Keratinocyte (primary cell): ENCODE results near the gene CDH12. TPM values are rescaled to one million over a fixed set of nuclear protein-coding genes. Genes with fewer than 3 reads are reported as not detected.

ENCODE experiments used
- DNase-seq: peaks from one replicate; pipeline ENCODE4 v3.0.0-alpha.2; 2011; ENCODE audit warnings: low read depth, missing footprints, low spot score
- FAIRE-seq: peaks from 2 replicates; lab custom pipeline; 2011; peaks lifted over from hg19 to GRCh38; lab: Jason Lieb, UNC
- H2AFZ ChIP-seq: 2 replicates; pipeline ENCODE4 v1.6.0; 2012; ENCODE audit warnings: low read length, control low read depth, inconsistent platforms; ENCODE audit not compliant: control insufficient read depth
- H3K27ac ChIP-seq: 2 replicates; pipeline ENCODE4 v1.5.1; 2011; ENCODE audit warnings: low read length; ENCODE audit not compliant: control insufficient read depth, insufficient read depth
- H3K27me3 ChIP-seq: 3 replicates; pipeline ENCODE4 v1.6.0; 2011; ENCODE audit warnings: low read length; ENCODE audit not compliant: control insufficient read depth, insufficient read depth; ENCODE audit errors: extremely low read depth
- H3K36me3 ChIP-seq, 2 experiments: 2 replicates in 1 of 2; 3 replicates in 1 of 2; pipeline ENCODE4 v1.5.1; 2011; ENCODE audit warnings: low read length in 2 of 2, mild to moderate bottlenecking in 1 of 2; ENCODE audit not compliant: control insufficient read depth in 2 of 2, insufficient read depth in 2 of 2; ENCODE audit errors: extremely low read depth in 1 of 2
- H3K4me1 ChIP-seq: 3 replicates; pipeline ENCODE4 v1.5.1; 2011; ENCODE audit warnings: low read length; ENCODE audit not compliant: control insufficient read depth, insufficient read depth; ENCODE audit errors: extremely low read depth
- H3K4me2 ChIP-seq: 3 replicates; pipeline ENCODE4 v1.6.0; 2011; ENCODE audit warnings: low read depth, low read length; ENCODE audit not compliant: control insufficient read depth, insufficient read depth; ENCODE audit errors: extremely low read depth
- H3K4me3 ChIP-seq, 3 experiments: fragments of 200-600 bp in 1 of 3; sonication (generic) in 1 of 3; 2 replicates in 2 of 3; 3 replicates in 1 of 3; pipeline ENCODE4 v1.5.1; 2011 to 2016; ENCODE audit warnings: low read length in 3 of 3, mild to moderate bottlenecking in 3 of 3, control low read depth in 2 of 3, inconsistent platforms in 1 of 3, low read depth in 1 of 3, mixed read lengths in 1 of 3, mixed run types in 1 of 3, moderate library complexity in 1 of 3; ENCODE audit not compliant: control insufficient read depth in 2 of 3, insufficient read depth in 2 of 3; ENCODE audit errors: extremely low read depth in 1 of 3
- H3K79me2 ChIP-seq: 2 replicates; pipeline ENCODE4 v1.6.0; 2012; ENCODE audit warnings: low read length; ENCODE audit not compliant: control insufficient read depth, insufficient read depth
- H3K9ac ChIP-seq: 3 replicates; pipeline ENCODE4 v1.6.0; 2011; ENCODE audit warnings: low read length; ENCODE audit not compliant: control insufficient read depth, insufficient read depth; ENCODE audit errors: extremely low read depth
- H3K9me1 ChIP-seq: 3 replicates; pipeline ENCODE4 v1.6.0; 2011; ENCODE audit warnings: low read length; ENCODE audit not compliant: control insufficient read depth, insufficient read depth; ENCODE audit errors: extremely low read depth
- H3K9me3 ChIP-seq: 2 replicates; pipeline ENCODE4 v1.5.1; 2012; ENCODE audit warnings: low read depth, low read length; ENCODE audit not compliant: control insufficient read depth
- H4K20me1 ChIP-seq: 3 replicates; pipeline ENCODE4 v1.6.0; 2011; ENCODE audit warnings: low read length; ENCODE audit not compliant: control insufficient read depth, insufficient read depth; ENCODE audit errors: extremely low read depth
- EZH2 ChIP-seq: IDR thresholded peaks from one replicate; pipeline ENCODE4 v1.6.1; 2012; ENCODE audit warnings: inconsistent platforms, mild to moderate bottlenecking, low read length, moderate library complexity
- dilution Hi-C: fragments of 300-500 bp; cut with MboI; formaldehyde crosslinking; loops from one replicate; pipeline ENCODE4 v1.7.0; 2020; ENCODE audit warnings: low sequenced_read_pairs; ENCODE audit not compliant: extremely low pct_ligation_motif_present
- polyA plus RNA-seq, 5 experiments: library from polyadenylated mRNA; depleted of rRNA in 3 of 5; stranded (reverse) in 3 of 5; stranded (forward) in 1 of 5; unstranded in 1 of 5; fragments of >200 nt; gene quantifications; 1 replicate in 1 of 5; 2 replicates in 3 of 5; 3 replicates in 1 of 5; pipeline versions ENCODE4 v1.2.1 to v1.2.3, GENCODE V29; 2011 to 2012; ENCODE audit warnings: missing spikeins in 2 of 5, low read depth in 1 of 5, low replicate concordance in 1 of 5
- TF ChIP-seq, protein P1 (sequence below), 3 experiments: IDR thresholded peaks in 1 of 3; conservative IDR thresholded peaks in 1 of 3; optimal IDR thresholded peaks in 1 of 3; 2 replicates in 2 of 3; 3 replicates in 1 of 3; pipeline versions ENCODE3 to v1.5.1; 2011; ENCODE audit warnings: low read length in 3 of 3, mild to moderate bottlenecking in 3 of 3, moderate library complexity in 2 of 3, control low read depth in 1 of 3, inconsistent platforms in 1 of 3; ENCODE audit not compliant: insufficient read depth in 2 of 3; ENCODE audit errors: extremely low read depth in 1 of 3

The CDH12 gene
- polyA plus RNA-seq, 1 donor (not counting 4 experiments of a cell fraction or from before 2014, with no cell fraction given), result not detected

DNA sequence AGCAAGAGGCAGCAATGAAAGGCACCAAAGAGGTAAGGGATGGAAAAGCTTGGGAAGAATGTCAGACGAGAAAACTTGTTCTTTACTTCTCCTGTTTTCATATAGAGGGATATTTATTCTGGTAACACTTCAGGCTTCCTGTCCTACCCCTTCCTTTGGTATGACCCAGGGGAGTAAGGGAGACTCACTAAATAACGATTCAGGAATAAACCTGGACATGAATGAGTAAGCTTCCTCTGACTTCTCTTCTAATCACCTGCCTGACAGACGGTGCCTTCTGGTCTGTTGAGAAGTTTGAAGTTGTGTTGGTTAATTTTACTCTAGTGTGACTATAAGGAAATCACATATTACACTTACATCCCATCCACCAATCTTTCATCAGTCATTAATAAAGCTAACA lies 461.2 kb downstream of the CDH12 start:
- dilution Hi-C loops, result no loop called here
- DNase-seq, result no peak
- TF ChIP-seq, protein P1, sequence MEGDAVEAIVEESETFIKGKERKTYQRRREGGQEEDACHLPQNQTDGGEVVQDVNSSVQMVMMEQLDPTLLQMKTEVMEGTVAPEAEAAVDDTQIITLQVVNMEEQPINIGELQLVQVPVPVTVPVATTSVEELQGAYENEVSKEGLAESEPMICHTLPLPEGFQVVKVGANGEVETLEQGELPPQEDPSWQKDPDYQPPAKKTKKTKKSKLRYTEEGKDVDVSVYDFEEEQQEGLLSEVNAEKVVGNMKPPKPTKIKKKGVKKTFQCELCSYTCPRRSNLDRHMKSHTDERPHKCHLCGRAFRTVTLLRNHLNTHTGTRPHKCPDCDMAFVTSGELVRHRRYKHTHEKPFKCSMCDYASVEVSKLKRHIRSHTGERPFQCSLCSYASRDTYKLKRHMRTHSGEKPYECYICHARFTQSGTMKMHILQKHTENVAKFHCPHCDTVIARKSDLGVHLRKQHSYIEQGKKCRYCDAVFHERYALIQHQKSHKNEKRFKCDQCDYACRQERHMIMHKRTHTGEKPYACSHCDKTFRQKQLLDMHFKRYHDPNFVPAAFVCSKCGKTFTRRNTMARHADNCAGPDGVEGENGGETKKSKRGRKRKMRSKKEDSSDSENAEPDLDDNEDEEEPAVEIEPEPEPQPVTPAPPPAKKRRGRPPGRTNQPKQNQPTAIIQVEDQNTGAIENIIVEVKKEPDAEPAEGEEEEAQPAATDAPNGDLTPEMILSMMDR (optimal IDR thresholded peaks at IDR 0.05 in 1 of 3, IDR thresholded peaks at IDR 0.05 in 1 of 3, conservative IDR thresholded peaks at IDR 0.05 in 1 of 3; ENCODE audit: extremely low read depth in 1 of 3, insufficient read depth in 2 of 3, low read length in 3 of 3), result no peak
- TF ChIP-seq EZH2, result no peak
- Histone ChIP-seq H3K27me3 (no peaks in the 10 kb centered on the region), H3K9me1 (no peaks in the 10 kb centered on the region), H3K4me2 (no peak overlapping the region), H3K79me2 (no peaks in the 10 kb centered on the region), H4K20me1 (no peaks in the 10 kb centered on the region), H3K9ac (no peak overlapping the region), H2AFZ (no peak overlapping the region), H3K36me3 (no peaks in the 10 kb centered on the region), H3K4me1 (no peaks in the 10 kb centered on the region), H3K4me3 (no peak overlapping the region), H3K27ac (no peak overlapping the region), H3K9me3 (no peaks in the 10 kb centered on the region)
- FAIRE-seq, result no peak

DNA sequence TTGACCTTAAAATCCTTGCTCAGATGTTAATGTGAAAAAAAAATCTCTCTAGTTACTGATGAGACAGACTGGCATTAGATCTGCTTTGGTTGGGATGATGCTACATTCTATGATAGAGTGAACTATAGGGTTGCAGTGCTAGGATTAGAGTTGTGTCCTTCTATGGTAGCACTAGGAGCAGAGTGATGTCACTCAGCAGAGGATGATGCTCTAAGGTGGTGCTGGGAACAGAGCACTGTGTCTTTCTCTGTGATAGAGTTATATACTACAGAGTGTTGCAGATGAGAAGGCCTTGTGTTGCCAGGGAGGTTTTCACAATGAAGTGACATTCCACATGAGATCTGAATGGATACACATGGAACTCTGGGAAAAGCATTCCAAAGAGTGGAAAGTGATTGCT lies 462.3 kb downstream of the CDH12 start:
- TF ChIP-seq, protein P1 (optimal IDR thresholded peaks at IDR 0.05 in 1 of 3, IDR thresholded peaks at IDR 0.05 in 1 of 3, conservative IDR thresholded peaks at IDR 0.05 in 1 of 3; ENCODE audit: extremely low read depth in 1 of 3, insufficient read depth in 2 of 3, low read length in 3 of 3), result no peak
- TF ChIP-seq EZH2, result no peak
- dilution Hi-C loops, result no loop called here
- DNase-seq, result no peak

More for the DNA sequence above, 462.3 kb downstream of the CDH12 start:
- no peaks in the 10 kb centered on the region for H3K36me3 ChIP-seq
- no peak overlapping the region for H3K4me3 ChIP-seq
- no peaks in the 10 kb centered on the region for H3K9me1 ChIP-seq
- FAIRE-seq, result no peak
- H3K27me3 ChIP-seq, result no peaks in the 10 kb centered on the region
- no peak overlapping the region for H3K27ac ChIP-seq
- no peaks in the 10 kb centered on the region for H3K79me2 ChIP-seq
- H3K9ac ChIP-seq, result no peak overlapping the region
- H3K4me1 ChIP-seq, result no peaks in the 10 kb centered on the region
- H3K4me2 ChIP-seq, result no peak overlapping the region
- no peaks in the 10 kb centered on the region for H3K9me3 ChIP-seq
- no peak overlapping the region for H2AFZ ChIP-seq
- no peaks in the 10 kb centered on the region for H4K20me1 ChIP-seq
